ENCODE data around the gene RPS21. TPM values are rescaled to one million over a fixed set of nuclear protein-coding genes. Genes with fewer than 3 reads are reported as not detected.

The RPS21 gene
- total and polyA plus RNA-seq, 2 of the 4 experiments (the other 2 are of a cell fraction), result 2,710 to 4,298 TPM

- dilution Hi-C loops (cut with HindIII; ENCODE audit: low sequenced_read_pairs, unreplicated experiment) (no loop called here), in situ Hi-C loops (cut with MboI; ENCODE audit: low sequenced_read_pairs) (no loop called here), intact Hi-C loops (cut with micrococcal nuclease) (no loop called here)
- H3K27ac ChIP-seq (ENCODE audit: insufficient read depth, low read length), result no peak overlapping the region
- H2AK5ac ChIP-seq (ENCODE audit: low read depth, low read length), result no peak overlapping the region
- H3K9ac ChIP-seq (ENCODE audit: low read depth, low read length), result no peak overlapping the region
- H2AFZ ChIP-seq (replicated peaks; ENCODE audit: low read length, poor library complexity), result no peak overlapping the region
- ATAC-seq (ENCODE audit: low read depth), result no peak
- POLR2A ChIA-PET (ENCODE audit: unreplicated experiment), result no interaction called here
- no peak overlapping the region for H2BK120ac ChIP-seq (ENCODE audit: low read depth, low read length)
- TF ChIP-seq CEBPB (IDR thresholded peaks at IDR 0.05; ENCODE audit: low read depth, low read length), result no peak
- TF ChIP-seq SMC3 (IDR thresholded peaks at IDR 0.05; ENCODE audit: low read depth, low read length), result no peak
- no peak for TF ChIP-seq RFX5 (IDR thresholded peaks at IDR 0.05; ENCODE audit: low read depth, low read length)
- no peak for TF ChIP-seq RAD21 (IDR thresholded peaks at IDR 0.05; ENCODE audit: low read length)
- no peak for TF ChIP-seq MXI1 (IDR thresholded peaks at IDR 0.05; ENCODE audit: borderline replicate concordance, low read depth, low read length)
- TF ChIP-seq FOS (IDR thresholded peaks at IDR 0.05; ENCODE audit: low read depth, low read length), result no peak
- no peak for TF ChIP-seq POLR2A (IDR thresholded peaks at IDR 0.05; ENCODE audit: low read depth, low read length)
- H3K79me1 ChIP-seq (ENCODE audit: low read depth in 1 of 2, low read length in 2 of 2), result no peaks in the 10 kb centered on the region
- H3K4ac ChIP-seq (ENCODE audit: low read depth, low read length), result no peak overlapping the region
- no peaks in the 10 kb centered on the region for H4K20me1 ChIP-seq (ENCODE audit: insufficient read depth, low read length)
- no peaks in the 10 kb centered on the region for H3K9me3 ChIP-seq (ENCODE audit: control insufficient read depth, insufficient read depth, low read length)
- no TSS peak for BruUV-seq (replicated peaks)
- H4K8ac ChIP-seq (ENCODE audit: low read depth in 2 of 2, low read length in 2 of 2), result no peak overlapping the region
- no peak overlapping the region for H3K4me2 ChIP-seq (ENCODE audit: low read depth, low read length)
- DNase-seq, result no peak
- H2BK5ac ChIP-seq (ENCODE audit: low read depth, low read length, poor library complexity, severe bottlenecking), result no peak overlapping the region
- H2BK15ac ChIP-seq (ENCODE audit: low read depth, low read length), result no peak overlapping the region
- H3K4me1 ChIP-seq (ENCODE audit: control insufficient read depth, insufficient read depth, low read length), result peaks cover 16% of the 10 kb centered on the region
- 96% methylated on average over 47 of the region's 60 CpGs; no CpG with 5 or more reads in 1 of the 2 experiments for WGBS, 2 experiments (ENCODE audit: extremely low coverage in 2 of 2, insufficient read length in 1 of 2)
- H4K91ac ChIP-seq (ENCODE audit: insufficient read depth, low read depth, low read length), result no peak overlapping the region
- H3K9me1 ChIP-seq (ENCODE audit: insufficient read depth, low read length), result no peaks in the 10 kb centered on the region
- CTCF ChIA-PET, result no interaction called here
- no peak overlapping the region for H2BK20ac ChIP-seq (ENCODE audit: low read depth, low read length)
- no peak overlapping the region for H3K18ac ChIP-seq (ENCODE audit: low read depth, low read length)
- H2AK9ac ChIP-seq (replicated peaks; ENCODE audit: low read depth, low read length, poor library complexity), result no peak overlapping the region
- H3K27me3 ChIP-seq (ENCODE audit: control insufficient read depth, insufficient read depth, low read length), result no peaks in the 10 kb centered on the region
- no peak overlapping the region for H3K56ac ChIP-seq (ENCODE audit: extremely low read depth, insufficient read depth, low read length)
- no peak overlapping the region for H3K23ac ChIP-seq (ENCODE audit: low read depth, low read length)
- H3K4me3 ChIP-seq (ENCODE audit: insufficient read depth, low read depth, low read length), result no peak overlapping the region
- H4K5ac ChIP-seq (ENCODE audit: low read depth, low read length), result no peak overlapping the region
- H3K14ac ChIP-seq (replicated peaks; ENCODE audit: low read depth, low read length), result no peak overlapping the region
- H3K36me3 ChIP-seq (ENCODE audit: control insufficient read depth, insufficient read depth, low read length), result peaks cover 9% of the 10 kb centered on the region; the same call in 1 of the 2 replicates
Measured at GRCh38 chr20:62351469-62352401, 35.2 kb upstream of the RPS21 start.

Measured in IMR-90 (cell line).